Measurements from ENCODE around the gene MORF4L2.

- TF ChIP-seq CTCF (IDR thresholded peaks at IDR 0.05) (no peak), EZH2 (IDR thresholded peaks at IDR 0.05; ENCODE audit: borderline replicate concordance, insufficient read depth, low read depth, low read length, poor library complexity, severe bottlenecking) (no peak)
Measured at GRCh38 chrX:103630171-103630511, 56.4 kb downstream of the MORF4L2 start.
